ENCODE measurements around the gene INTS4. TPM values are rescaled to one million over a fixed set of nuclear protein-coding genes. Genes with fewer than 3 reads are reported as not detected.
"Not testable (repeated sequence)": the region's sequence is repeated elsewhere in the genome, so short reads cannot be mapped to it uniquely, and the experiment has no call there.

Gene INTS4
- 27.1 and 46.3 TPM in 2 replicates for total RNA-seq (ENCODE audit: low replicate concordance)
- long read RNA-seq, transcript INTS4-209 (23 exons, 3,156 nt): major isoform, 94 of 125 reads
- long read RNA-seq, partial matches to known transcripts: 9 of 125 reads
- long read RNA-seq, other reads (novel, unspliced or antisense): 18 of 125 reads

- Mint-ChIP-seq H3K9me3 (no peaks in the 10 kb centered on the region), H3K27me3 (no peaks in the 10 kb centered on the region), H3K27ac (peak within 1 kb of the TSS; percentile 85), H3K4me1 (ENCODE audit: unreplicated experiment) (peaks cover 9% of the 10 kb centered on the region), H3K36me3 (peaks cover 4% of the 10 kb centered on the region), H3K4me3 (peak within 1 kb of the TSS; percentile 98)
- DNase-seq (ENCODE audit: extremely low spot score, unreplicated experiment): peak; percentile 97
- TF ChIP-seq CTCF (conservative IDR thresholded peaks at IDR 0.05): no peak
These were observed at the start of gene INTS4 for GRCh38 chr11:77994434-77995362. Gene INTS4 (minus strand): TSS chr11:77994668. CDS start chr11:77994643, 25 bp downstream.

GRCh38 chr11:78041843-78042440 is 47.5 kb upstream of the INTS4 start:
- Mint-ChIP-seq H3K9me3 (no peaks in the 10 kb centered on the region), H3K27me3 (no peaks in the 10 kb centered on the region), H3K27ac (no peak overlapping the region), H3K36me3 (no peaks in the 10 kb centered on the region), H3K4me3 (no peak overlapping the region), H3K4me1 (ENCODE audit: unreplicated experiment) (peaks cover 28% of the 10 kb centered on the region)
- no peak for TF ChIP-seq CTCF (conservative IDR thresholded peaks at IDR 0.05)
- no peak for DNase-seq (ENCODE audit: extremely low spot score, unreplicated experiment)

DNA sequence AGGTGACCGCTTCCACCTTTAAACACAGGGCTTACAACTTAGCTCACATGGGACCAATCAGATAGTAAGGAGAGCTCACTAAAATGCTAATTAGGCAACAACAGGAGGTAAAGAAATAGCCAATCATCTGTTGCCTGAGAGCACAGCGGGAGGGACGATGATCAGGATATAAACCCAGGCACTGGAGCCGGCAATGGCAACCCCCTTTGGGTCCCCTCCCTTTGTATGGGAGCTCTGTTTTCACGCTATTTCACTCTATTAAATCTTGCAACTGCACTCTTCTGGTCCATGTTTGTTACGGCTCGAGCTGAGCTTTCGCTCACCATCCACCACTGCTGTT is 46.9 kb upstream of the INTS4 start:
- H3K9me3 Mint-ChIP-seq: not testable (repeated sequence)
- H3K4me1 Mint-ChIP-seq (ENCODE audit: unreplicated experiment): peaks cover 26% of the 10 kb centered on the region

DNA sequence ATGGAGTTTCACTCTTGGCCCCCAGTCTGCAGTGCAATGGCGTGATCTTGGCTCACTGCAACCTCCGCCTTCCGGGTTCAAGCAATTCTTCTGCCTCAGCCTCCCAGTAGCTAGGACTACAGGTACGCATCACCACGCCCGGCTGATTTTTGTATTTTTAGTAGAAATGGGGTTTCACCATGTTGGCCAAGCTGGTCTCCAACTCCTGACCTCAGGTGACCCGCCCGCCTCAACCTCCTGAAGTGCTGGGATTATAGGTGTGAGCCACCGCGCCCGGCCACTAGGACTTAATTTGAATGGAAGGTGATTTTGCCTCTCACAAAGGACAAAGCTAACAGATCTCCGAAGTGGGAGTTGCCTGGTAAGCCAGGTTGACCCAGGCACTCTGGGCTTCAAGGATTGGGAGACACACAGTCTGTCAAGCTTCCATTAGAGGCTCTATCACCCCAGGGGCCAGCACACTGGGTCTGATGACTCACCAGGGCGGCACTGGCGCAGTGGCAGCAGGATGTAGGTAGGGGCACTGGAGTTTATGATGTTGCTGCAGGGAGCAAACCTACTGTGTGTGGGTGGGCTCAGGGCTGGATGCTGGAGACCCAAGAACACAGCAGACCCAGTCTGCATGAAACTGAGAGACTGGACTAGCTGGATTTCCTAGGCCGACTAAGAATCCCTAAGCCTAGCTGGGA is 46.4 kb upstream of the INTS4 start:
- H3K9me3 Mint-ChIP-seq: no peaks in the 10 kb centered on the region
- no peak overlapping the region for H3K4me3 Mint-ChIP-seq
- H3K27ac Mint-ChIP-seq: peak overlapping the region; percentile 85
- H3K27me3 Mint-ChIP-seq: no peaks in the 10 kb centered on the region
- no peaks in the 10 kb centered on the region for H3K36me3 Mint-ChIP-seq
- no peak for DNase-seq (ENCODE audit: extremely low spot score, unreplicated experiment)
- peaks cover 21% of the 10 kb centered on the region for H3K4me1 Mint-ChIP-seq (ENCODE audit: unreplicated experiment)
- no peak for TF ChIP-seq CTCF (conservative IDR thresholded peaks at IDR 0.05)

More for the DNA sequence above, 46.9 kb upstream of the INTS4 start:
- H3K27ac Mint-ChIP-seq; H3K27me3 Mint-ChIP-seq; DNase-seq (ENCODE audit: extremely low spot score, unreplicated experiment); H3K4me3 Mint-ChIP-seq; H3K36me3 Mint-ChIP-seq: not testable (repeated sequence)

GRCh38 chr11:78039919-78040671 is 45.6 kb upstream of the INTS4 start:
- Mint-ChIP-seq H3K27ac (peak overlapping the region; percentile 85), H3K4me3 (peak overlapping the region; percentile 67), H3K9me3 (no peaks in the 10 kb centered on the region), H3K4me1 (ENCODE audit: unreplicated experiment) (peaks cover 15% of the 10 kb centered on the region), H3K36me3 (no peaks in the 10 kb centered on the region), H3K27me3 (no peaks in the 10 kb centered on the region)
- TF ChIP-seq CTCF (conservative IDR thresholded peaks at IDR 0.05): no peak
- no peak for DNase-seq (ENCODE audit: extremely low spot score, unreplicated experiment)
